OCI-LY1 (cell line): Measurements from ENCODE around the gene OPN3.

Experiments used
- CTCF ChIP-seq: fragments of 200-600 bp; sonication (generic), shearing (Covaris generic); IDR thresholded peaks from 2 replicates; pipeline ENCODE4 v1.5.1; 2017; ENCODE audit warnings: mild to moderate bottlenecking, antibody characterized with exemption, low read length, moderate library complexity, mixed read lengths
- EZH2 ChIP-seq: fragments of 200-600 bp; sonication (generic), shearing (Covaris generic); IDR thresholded peaks from 2 replicates; pipeline ENCODE4 v1.8.0; 2017; ENCODE audit warnings: borderline replicate concordance, mixed run types, mild to moderate bottlenecking, antibody characterized with exemption, low read length, moderate library complexity, mixed read lengths

- TF ChIP-seq CTCF (no peak), EZH2 (no peak)
Measured at GRCh38 chr1:241638909-241639622, 1.1 kb downstream of the OPN3 start.
